NCI-H2107 treated with DMSO at 0.1 percent for 48 hours (cell line): ENCODE results near the gene BICRAL.
"Not testable (repeated sequence)": the region's sequence is repeated elsewhere in the genome, so short reads cannot be mapped to it uniquely, and the experiment has no call there.

Experiments
- DNase-seq: peaks from one replicate; lab custom pipeline; 2025; ENCODE audit not compliant: unreplicated experiment; lab: John Stamatoyannopoulos, UW

BICRAL gene

DNA sequence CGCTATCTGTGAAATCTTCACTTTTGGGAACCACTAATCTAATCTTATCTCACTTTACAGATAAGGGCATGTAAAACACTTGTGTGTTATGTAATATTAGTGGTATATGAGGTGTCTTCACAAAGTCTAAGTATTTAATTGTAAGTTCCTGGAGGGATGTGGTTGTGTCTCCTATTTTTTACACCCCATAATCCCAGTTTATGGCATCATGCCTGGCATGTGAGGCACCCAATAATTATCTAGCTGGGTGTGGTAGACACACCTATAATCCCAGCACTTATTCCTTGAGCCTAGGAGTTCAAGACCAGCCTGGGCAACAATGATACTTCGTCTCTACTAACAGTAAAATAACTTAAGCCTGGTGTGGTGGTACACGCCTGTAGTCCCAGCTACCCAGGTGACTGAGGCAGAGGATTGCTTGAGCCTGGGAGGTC lies 19.4 kb upstream of the BICRAL start:
- no peak for DNase-seq

DNA sequence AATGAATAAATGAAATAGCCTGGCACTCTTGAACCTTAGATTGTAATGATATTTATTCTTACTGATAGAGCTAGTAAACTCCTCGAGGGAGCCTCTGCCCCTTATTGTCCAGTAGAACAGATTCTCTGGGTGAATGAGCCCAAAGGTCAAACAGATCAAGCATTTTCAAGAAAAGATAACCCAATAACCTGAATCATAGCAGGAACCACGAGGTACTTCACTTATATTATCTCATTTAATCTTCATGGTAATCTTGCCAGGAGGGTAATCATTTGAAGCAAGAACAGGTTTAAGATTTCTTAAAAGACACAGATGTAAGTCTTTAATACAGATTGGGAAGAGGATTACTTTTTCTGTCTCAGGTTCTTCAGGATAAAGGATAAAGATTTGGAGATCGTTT lies 18.9 kb upstream of the BICRAL start:
- DNase-seq, result no peak

DNA sequence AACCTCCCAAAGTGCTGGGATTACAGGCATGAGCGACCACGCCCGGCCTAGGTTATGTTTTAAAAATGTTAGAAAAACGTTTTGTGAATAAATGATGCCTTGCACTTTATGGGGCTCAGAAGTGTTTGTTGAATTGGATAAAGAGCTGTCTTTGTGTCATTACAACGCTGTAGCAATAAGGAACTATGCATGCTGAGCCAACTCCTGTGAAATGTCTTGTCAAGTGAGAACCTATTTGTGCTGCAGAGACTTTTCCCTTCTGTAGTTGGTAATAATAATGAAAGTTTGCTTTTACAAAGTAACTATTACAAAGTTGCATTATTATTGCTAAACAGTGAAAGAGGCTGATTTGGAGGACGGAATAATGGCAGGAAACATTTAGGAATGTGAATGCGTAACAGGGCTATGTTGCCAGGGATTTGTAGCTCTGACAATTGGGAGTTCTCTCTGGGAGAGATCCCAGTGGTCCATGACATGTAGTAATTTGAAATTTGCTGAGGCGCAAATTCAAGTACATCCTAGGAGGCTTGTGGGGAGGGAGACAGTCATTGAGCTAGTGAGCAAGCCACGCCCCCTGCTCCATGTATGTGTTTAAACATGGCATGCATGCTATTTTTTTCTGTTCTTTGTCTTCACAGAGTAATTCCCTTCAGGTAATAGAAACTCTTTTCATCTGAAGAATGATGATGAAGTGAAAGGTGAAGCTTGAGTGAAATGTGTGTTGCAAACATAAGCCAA lies 16.8 kb upstream of the BICRAL start:
- no peak for DNase-seq

DNA sequence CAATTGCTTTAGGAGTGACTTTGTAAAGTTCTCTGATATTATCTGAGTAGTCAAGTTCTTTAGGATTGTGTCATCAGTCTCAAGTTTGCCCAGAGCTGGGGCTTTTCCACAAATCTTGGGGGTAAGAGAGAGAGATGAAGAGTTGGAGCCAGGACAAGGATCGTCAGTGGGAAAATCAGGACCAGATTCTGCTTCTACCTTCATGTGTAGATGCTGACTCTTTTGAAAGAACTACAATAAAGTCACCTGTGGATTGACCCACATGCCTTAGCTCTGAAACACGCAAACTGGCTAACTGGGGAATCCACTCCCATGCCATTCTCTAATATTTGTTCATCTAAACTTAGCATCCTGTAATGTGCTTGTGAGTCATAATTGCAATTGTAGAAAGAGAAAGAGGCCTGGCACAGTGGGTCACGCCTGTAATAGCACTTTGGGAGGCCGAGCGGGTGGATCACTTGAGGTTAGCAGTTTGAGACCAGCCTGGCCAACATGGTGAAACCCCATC lies 15.6 kb upstream of the BICRAL start:
- no peak for DNase-seq

DNA sequence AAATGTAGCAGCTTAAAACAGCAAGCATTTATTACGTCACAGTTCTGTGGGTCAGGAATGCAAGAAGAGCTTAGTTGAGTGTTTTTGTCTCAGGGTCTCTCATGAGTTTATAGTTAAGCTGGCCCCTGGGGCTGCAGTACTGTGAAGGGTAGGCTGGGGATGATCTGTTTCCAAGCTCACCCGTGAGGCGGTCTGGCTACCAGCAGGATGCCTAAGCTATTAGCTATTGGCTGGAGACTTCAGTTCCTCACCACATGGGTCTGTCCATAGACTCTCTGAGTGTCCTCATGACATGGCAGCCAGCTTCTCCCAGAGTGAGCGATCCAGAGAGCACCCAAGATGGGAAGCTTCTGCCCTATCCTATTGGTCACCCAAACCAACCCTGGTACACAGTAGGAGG lies 12.8 kb upstream of the BICRAL start:
- DNase-seq, result no peak

DNA sequence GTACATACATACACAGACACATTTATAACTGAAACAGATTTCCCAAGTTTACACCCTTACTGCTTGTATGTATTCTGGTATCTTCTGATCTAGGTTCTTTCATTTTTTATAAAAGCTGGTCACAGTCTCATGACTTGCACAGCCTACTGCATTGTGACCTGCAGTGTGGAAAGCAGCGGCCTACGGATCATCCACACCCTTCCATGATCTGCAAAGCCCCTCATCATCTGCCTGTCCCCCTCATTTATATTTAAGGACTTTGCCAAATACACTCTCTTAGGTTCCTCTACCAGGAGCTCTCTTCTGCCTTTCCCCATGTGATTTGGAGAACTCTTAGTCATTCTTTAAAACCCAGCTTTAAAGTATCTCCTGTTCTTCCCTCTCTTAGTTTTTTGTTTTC lies 12.0 kb upstream of the BICRAL start:
- DNase-seq, result no peak

DNA sequence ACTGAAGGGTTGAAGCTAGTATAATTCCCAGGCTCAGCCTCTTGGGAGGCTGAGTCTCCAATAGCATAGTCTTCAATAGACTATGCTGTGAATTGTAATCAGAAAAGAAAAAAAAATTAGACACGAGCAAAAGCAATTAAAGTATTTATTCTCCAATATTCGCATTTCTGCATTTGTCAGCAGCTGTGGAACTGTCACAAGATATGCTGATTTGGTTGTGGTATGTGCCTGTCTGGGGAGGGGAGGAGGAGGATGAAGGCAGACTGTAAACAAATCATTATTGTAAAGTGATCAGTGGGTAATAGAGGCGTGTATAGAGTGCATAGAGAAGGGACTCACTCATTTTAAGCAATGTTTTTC lies 10.1 kb upstream of the BICRAL start:
- DNase-seq, result no peak

DNA sequence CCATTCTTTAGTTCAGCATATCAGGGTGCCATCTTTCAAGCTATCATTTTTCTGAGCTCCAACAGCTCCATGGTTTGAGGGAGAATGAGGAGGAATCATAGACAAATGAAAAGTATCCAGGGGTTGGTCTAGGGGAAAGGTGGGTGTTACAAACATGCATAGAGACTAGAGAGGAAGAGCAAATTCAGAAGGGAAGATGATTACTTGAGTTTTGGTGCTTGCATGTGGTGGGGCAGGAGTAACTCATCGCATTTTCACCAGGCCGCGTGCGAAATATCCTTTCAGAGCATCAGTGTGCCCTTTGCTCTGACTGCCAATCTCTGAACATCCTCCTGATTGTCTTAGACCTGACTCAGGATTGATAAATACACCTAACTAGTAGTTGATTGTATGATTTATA lies 7.7 kb upstream of the BICRAL start:
- DNase-seq, result no peak

DNA sequence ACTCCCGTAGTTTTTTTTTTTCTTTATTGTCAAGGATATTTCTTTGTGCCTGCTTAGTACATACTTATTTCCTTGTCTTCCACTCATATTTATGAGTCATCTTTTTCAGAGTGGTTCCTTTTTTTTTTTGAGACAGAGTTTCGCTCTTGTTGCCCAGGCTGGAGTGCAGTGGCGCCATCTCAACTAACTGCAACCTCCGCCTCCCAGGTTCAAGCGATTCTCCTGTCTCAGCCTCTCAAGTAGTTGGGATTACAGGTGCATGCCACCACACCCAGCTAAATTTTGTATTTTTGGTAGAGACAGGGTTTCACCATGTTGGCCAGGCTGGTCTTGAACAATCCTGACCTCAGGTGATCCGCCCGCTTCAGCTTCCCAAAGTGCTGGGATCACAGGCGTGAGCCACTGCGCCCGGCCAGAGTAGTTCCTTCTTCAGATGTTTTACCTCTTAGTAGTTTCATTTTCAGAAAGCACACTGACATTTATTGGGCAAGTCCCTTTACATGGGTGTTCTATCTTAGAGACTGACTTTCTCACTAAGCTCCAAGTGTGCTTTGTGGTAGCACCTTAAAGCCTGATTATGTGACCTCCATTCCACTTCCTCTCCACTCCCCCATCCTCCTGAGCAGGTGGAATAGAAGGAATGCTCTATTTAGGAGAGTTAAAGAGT lies 6.9 kb upstream of the BICRAL start:
- DNase-seq, result not testable (repeated sequence)

DNA sequence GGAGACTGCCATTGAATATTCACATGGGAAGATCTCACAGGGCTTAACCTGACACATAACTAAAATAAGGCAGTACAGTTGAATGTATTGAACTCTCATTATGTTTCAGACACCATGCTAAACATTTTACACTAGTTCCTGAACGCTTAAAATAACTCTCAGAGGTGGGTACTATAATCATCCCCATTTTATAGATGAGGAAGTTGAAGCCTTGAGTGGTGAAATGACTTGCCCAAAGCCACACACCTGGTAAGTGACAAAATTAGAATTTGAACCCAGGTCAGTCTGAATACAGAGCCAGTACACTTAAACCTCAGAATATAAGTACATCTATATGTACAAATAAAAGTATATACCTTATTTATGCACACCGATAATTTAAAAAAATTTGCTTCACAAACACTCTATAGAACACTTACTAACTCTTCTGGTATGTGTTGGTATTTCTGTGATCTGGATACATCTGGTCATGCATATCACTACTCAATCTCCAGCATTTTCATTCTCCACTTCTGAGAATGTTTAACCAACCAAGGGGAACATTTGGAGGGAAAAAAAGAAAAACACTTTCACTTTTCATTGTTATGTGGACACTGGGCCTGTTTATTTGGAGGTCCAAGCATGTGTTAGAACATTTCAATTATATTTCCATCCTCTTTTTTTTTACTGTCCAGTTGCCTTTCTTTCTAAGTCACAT lies 4.6 kb upstream of the BICRAL start:
- DNase-seq, result no peak

DNA sequence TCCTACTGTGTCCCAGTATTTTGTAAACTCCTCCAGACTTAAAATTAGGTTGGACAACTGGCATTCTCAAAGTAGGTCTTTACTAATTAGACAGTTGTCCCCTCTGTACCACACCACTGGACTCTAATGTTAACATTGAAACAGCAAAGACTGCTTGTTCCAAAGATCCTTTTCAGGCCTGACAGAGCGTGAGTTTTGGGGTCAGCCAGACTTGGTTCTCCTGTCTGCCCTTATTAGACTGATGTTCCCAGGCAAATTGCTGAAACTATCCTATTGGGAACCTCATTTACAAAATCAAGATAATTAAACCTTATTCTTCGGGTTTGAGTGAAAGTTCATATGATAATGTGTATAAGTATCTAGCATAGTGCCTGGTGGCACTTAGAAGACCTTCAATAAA lies 3.7 kb upstream of the BICRAL start:
- DNase-seq, result no peak

DNA sequence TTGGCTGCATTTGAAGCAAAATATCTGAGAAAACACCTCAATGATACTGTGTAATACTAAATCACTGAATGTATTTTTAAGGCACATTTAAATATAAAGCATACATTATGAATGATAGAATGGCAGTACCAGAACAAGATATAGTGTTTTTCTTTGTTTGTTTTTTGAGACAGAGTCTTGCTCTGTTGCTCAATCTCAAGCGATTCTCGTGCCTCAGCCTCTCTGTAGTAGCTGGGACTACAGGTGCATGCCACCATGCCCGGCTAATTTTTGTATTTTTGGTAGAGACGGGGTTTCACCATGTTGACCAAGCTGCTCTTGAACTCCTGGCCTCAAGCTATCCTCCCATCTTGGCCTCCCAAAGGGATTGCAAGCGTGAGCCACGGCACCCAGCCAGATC lies 2.3 kb upstream of the BICRAL start:
- DNase-seq, result no peak

DNA sequence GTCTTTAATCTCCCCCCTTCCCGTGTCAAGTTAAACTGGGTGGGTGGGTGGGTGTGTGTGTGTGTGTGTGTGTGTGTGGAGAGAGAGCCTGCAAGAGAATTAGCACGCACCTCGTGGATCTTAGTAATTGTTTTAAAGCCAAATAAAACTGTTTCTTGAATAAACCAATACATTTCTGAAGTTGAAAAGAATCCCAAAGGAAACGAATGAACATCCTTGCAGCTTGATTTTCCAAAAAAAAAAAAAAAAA lies 381 bp upstream of the BICRAL start:
- DNase-seq, result no peak

DNA sequence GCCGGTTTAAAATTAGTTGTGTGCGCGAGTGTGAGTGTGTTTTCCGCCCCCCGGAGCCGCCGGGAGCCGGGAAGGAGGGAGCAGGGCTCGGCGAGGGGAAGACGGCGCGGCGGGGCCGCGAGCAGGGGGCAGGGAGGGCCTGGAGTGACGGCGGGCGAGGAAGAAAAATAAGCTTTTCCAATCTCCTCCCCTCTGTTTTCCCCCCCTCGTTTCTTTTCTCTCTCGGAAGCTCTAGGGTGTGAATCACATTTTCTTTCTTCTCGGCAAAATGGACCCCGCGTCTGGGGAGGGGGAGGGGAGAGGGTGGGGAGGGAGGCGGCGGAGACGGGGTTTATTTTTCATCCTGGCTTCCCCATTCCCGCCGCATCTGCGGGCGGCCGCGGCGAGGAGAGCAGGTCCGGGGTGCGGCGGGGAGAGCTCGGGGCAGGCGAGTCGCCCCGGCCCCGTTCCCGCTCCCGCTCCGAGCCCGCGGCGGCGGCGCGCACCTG lies 881 bp downstream of the BICRAL start:
- peak; percentile 43 for DNase-seq

DNA sequence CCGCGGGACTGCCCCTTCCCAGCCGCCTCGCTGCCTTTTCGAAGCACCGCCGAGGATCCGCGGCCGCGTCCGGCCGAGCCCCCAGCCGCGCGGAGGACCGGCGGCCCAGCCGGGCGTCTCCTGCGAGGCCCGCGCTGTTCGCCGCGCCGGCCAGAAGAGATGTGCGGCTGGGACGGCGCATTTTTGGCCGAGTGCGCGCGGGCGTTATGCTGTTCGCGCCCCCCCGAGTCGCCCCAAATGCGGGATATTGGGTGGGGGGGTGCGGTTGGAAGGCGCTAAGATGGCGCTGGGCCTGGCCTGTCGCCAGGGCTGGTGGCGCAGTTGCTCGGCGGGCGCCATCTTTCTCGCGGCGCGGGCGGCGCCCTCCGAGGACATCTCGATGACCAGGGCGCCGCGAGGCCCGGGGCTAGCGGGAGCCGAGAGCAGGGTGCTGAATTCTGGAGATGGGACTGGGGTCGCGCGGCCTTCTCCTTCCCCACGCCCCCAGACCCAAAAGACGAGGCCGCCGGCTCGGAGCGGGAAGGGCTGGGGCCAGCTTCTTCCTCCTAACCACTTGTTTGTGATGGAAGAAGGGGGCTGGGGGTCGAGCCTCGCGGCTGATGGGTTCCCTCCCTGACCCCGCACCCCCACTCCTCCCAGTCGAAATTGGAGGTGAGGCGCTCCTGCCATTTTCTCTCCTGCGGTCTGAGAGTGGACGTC lies 1.5 kb downstream of the BICRAL start:
- no peak for DNase-seq

DNA sequence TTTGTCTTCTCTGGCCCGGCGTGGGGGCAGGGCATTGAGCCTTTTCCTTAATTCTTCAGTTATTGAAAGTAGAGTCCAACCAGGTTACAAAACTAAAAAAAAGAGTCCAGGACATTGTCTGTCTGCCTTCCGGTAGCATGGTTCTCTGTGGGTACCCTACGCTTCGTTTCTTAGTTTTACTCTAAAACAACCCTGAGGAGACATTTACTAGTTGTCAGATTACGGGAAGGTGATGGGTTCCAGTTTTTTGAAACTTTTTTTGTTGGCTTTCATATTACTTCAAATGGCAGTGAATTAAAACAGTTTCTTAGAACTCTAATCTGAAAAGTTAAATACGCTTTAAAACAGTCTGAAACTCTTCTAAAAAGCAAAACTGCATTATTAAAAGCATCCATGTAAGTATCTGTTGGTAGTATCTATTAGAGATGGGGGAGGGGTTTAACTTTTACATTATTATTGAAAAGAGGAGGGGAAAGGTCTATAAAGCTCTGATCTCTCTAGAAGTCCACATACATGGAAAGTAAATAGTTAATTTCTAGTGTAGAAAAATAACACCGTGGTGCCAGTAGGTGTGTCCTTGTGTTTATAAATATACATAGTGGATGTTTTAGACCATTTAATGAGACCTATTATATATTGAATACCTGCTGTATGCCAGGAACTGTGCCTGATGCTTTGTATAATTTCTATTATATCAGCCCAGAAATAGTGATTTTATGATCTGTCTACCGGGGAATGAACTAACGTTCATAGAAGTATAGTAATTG lies 2.2 kb downstream of the BICRAL start:
- DNase-seq, result peak; percentile 5

DNA sequence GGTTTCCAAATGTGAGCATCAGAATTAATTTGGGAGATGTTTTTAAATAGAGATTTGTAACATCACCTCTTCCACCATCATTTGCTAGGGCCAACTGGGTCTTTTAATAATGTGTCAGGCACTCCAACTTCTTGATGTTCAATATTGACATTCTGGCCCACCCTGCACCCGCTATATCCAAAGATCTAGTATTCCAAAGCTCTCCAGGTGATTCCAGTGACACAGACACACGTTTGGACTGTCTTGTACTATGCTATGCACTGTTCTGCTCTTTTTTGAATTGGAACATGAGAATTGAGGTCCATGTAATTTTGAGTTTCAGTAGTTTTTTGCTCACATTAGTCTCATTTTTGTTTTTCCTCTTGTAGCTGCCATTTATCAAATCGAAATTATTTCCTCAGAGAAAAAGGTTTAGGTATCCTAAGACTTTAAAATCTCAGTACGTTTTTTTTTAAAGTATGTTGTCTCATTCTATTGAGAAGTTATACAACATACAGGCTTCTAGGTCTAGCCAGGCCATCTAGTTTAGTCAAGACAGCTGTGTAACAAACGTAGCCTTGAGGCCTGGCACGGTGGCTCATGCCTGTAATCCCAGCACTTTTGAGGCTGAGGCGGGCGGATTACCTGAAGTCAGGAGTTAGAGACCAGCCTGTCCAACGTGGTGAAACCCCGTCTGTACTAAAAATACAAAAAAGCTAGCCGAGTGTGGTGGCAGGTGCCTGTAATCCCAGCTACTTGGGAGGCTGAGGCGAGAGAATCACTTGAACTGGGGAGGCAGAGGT lies 3.1 kb downstream of the BICRAL start:
- DNase-seq, result no peak

DNA sequence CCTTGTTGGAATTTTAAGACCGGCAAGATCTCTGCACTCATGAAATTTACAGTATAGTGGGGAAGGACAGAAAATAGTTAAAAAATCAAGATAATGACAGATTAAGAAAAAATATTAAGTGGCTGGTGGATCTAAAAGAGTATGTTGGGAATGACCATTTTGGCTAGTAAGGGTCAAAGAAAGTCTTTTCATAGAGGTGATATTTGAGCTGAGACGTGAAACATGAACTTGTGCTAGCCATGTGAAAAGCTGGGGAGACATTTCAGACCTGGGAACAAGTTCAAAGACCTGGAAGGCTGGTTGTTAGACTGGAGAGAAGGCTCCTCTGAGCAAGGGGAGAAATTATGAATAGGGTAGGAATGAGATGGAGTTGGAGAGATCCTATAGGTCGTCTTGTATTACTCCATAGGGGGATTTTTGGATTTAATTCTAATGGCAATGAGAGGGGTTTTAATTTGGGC lies 4.7 kb downstream of the BICRAL start:
- DNase-seq, result peak; percentile 19

DNA sequence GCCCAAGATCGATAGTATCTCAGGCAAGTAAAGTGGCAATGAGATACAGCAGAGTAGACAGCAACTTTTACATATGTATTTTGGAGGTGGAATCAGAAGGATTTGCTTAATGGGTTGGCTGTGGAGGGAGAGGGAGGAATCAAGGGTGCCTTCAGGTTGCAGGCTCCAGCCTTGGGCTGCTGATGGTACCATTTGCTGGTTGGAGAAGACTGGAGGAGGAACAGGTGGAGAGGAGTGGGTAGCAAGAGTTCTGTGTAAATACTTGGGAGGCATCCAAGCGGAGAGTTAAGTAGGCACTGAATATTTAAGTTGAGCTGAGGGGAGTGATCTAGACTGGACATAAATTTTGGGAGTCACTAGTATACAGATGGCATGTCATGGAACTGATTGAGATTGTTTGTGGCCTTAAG lies 5.2 kb downstream of the BICRAL start:
- DNase-seq, result peak; percentile 36

DNA sequence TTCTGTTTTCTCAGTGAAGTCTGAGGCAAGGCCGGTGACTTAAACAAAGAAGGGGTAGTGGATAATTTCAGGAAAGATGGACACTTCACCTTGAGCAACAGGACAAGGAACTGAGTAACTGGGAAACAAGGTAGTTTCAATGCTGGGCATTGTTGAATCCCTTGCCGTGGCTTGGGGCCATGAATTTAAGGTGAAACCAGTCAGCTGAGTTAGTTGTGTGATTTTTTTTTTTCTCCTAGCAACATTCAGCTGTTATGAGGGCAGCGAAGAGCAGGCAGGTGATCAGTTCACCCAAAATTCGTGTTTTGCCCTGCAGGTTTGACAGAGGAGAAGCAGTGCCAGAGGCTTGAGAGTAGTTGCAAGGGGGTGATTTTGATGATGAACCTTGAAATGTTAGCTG lies 6.8 kb downstream of the BICRAL start:
- DNase-seq, result no peak
